ENCODE data around the gene LARP4.
"Not testable (repeated sequence)": the region's sequence is repeated elsewhere in the genome, so short reads cannot be mapped to it uniquely, and the experiment has no call there.

LARP4 gene

GRCh38 chr12:50517421-50518048 lies 116.8 kb downstream of the LARP4 start:
- Histone ChIP-seq H3K4me3 (no peak overlapping the region), H3K27ac (peak overlapping the region in 15 of 21 experiments; percentile 8 to 79 (median 58))

- no peak overlapping the region for H3K4me3 ChIP-seq
- peak overlapping the region in 12 of 21 experiments; percentile 12 to 79 (median 55) for H3K27ac ChIP-seq
These were observed 117.4 kb downstream of the LARP4 start for GRCh38 chr12:50518090-50518489.

GRCh38 chr12:50519353-50519752 lies 118.7 kb downstream of the LARP4 start:
- Histone ChIP-seq H3K27ac (peak overlapping the region in 4 of 21 experiments; percentile 1 to 77 (median 42)), H3K4me3 (no peak overlapping the region)

- peak overlapping the region in 16 of 21 experiments; percentile 2 to 79 (median 48) for H3K27ac ChIP-seq
- H3K4me3 ChIP-seq: no peak overlapping the region
These were observed 119.9 kb downstream of the LARP4 start for GRCh38 chr12:50520416-50521207.

- peak overlapping the region in 2 of 21 experiments; percentile 16 to 57 for H3K27ac ChIP-seq
- not testable (repeated sequence) for H3K4me3 ChIP-seq
These were observed 121.1 kb downstream of the LARP4 start for GRCh38 chr12:50521781-50522180.

GRCh38 chr12:50523772-50524171 lies 123.1 kb downstream of the LARP4 start:
- Histone ChIP-seq H3K27ac (no peak overlapping the region), H3K4me3 (no peak overlapping the region)

GRCh38 chr12:50524621-50525020 lies 123.9 kb downstream of the LARP4 start:
- no peak overlapping the region for H3K4me3 ChIP-seq
- H3K27ac ChIP-seq: peak overlapping the region in 1 of 21 experiments; percentile 34

GRCh38 chr12:50525422-50525821 lies 124.7 kb downstream of the LARP4 start:
- Histone ChIP-seq H3K27ac (no peak overlapping the region), H3K4me3 (no peak overlapping the region)

GRCh38 chr12:50527359-50527726 lies 126.7 kb downstream of the LARP4 start:
- Histone ChIP-seq H3K27ac (no peak overlapping the region), H3K4me3 (no peak overlapping the region)

GRCh38 chr12:50528800-50529199 lies 128.1 kb downstream of the LARP4 start:
- Histone ChIP-seq H3K4me3 (no peak overlapping the region), H3K27ac (peak overlapping the region in 2 of 21 experiments; percentile 6 to 10)

- Histone ChIP-seq H3K27ac (peak overlapping the region in 3 of 21 experiments; percentile 6 to 10 (median 8)), H3K4me3 (no peak overlapping the region)
These were observed 128.7 kb downstream of the LARP4 start for GRCh38 chr12:50529345-50529744.
